Cortex of kidney (tissue), 1 donor: ENCODE data around the gene CEP85.

Source experiments
- DNase-seq: peaks from one replicate; lab custom pipeline; 2025; lab: John Stamatoyannopoulos, UW

The CEP85 gene

GRCh38 chr1:26317146-26317545 is 83.1 kb downstream of the CEP85 start:
- no peak for DNase-seq

DNA sequence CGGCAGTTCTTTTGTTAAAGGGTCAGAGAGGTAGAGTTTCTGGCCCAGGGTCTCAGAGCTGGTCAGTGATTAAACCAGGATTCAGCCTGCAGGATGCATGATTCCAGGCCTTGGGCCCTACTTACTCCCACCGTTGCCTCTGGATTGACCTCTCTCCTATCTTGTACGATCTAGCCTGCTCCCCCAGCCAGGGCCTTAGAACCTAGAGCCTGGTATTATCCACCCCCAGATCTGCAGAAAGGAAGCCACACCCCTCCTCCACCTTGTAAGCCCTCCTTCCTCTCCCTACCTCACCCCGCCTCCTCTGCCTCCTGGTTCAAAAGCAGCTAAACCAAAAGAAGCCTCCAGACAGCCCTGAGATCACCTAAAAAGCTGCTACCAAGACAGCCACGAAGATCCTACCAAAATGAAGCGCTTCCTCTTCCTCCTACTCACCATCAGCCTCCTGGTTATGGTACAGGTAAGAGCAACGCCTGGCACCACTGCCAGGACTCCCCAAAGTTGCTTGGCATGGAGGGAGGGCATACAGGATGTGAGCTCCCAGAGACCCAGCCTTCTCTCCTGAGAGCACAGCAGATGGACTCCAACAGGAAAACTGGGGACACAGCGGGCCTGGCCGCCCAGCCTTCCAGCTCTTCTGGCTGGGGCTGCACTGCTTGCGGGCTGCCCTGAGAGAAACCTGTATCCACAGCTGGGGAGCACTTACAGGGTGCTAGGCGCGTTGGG is 83.8 kb downstream of the CEP85 start, which contains the start of gene CD52:
TSS of gene CD52 (plus strand) at position 347 of the 726 bp plus-strand sequence. CDS start at position 407, 60 bp downstream.
- no peak for DNase-seq

DNA sequence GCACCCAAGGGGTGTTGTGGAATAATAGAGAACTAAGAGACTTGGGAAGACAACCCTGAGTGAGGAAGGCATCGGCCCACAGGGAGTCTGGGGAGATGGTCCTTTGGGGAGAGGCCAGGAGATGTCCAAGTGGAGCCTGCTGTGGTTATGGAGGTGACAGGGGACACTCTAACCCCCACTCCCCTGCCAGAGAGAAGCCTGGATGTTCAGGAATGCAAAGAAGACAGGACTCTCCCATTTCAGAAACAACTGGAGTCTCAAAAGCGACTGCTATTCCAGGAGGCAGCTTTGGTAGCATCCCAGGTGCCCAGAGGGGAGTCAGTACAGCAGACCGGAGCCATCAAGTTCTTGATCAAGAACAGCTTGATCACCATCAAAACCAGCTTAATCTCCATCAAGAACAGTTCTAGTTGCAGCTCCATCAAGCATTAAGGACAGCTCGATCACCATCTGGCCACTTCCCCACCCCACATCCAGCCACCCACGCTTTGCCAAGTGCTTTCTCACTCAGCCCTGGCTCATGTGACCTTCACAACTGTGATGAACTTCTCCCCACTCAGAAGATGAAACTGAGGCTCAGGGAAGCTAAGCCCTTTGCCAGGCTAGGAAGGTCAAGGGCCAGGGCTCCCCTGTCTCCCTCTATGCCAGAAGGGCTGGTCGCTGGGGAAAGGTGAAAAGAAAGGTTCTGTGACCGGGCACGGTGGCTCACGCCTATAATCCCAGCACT is 84.5 kb downstream of the CEP85 start:
- no peak for DNase-seq

DNA sequence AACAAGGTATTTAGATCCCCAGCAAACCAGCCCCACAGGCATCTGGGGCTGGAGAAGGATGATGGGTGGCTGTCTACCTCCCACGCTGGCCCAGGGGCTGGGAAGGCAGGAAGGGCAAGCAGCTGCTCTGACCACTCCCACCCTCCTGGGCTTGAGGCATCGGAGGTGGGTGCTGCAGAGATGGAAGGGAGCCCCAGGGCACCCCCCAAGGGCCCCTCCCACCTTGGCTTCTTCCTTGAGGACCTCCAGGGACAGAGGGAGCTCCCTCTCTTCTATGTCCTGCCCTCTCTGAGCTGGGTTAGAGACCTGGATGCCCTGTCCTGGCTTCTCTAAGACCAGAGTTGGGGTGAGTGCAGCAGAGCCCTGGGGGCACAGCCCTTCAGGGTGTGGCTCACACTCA is 86.9 kb downstream of the CEP85 start:
- no peak for DNase-seq

- DNase-seq: no peak
Observed at GRCh38 chr1:26321315-26322041, 87.5 kb downstream of the CEP85 start.

GRCh38 chr1:26322042-26322331 is 88.0 kb downstream of the CEP85 start:
- DNase-seq: no peak

- DNase-seq: no peak
Observed at GRCh38 chr1:26323382-26323781, 89.4 kb downstream of the CEP85 start.

DNA sequence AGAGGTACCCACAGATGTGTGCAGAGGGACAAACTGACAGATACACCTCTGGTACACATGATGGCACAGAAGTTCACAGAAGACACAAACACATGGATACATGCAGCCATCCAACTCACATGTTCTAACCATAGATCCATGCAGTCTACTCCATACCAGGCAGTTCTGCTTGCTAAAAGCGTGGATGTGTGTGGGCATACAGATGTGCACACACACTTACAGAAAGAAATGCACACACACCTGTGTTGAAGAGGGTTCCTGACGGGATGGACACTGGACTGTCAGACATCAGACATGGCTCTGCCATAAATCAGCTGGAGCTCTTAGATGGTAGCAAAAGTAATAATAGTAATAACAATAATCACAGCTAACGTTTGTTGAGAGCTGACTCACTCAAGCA is 90.5 kb downstream of the CEP85 start:
- no peak for DNase-seq

GRCh38 chr1:26327956-26328362 is 94.0 kb downstream of the CEP85 start:
- DNase-seq: no peak
